ENCODE results near the gene NME9.

NME9 gene

GRCh38 chr3:138362538-138362937 lies 32.9 kb upstream of the NME9 start:
- no peak for DNase-seq (ENCODE audit: low read depth)
- no peak overlapping the region for H3K4me3 ChIP-seq (ENCODE audit: low read length)
- no peak for TF ChIP-seq CTCF (conservative IDR thresholded peaks at IDR 0.05; ENCODE audit: low read length)

GRCh38 chr3:138361561-138361971 lies 31.9 kb upstream of the NME9 start:
- no peak for TF ChIP-seq CTCF (conservative IDR thresholded peaks at IDR 0.05; ENCODE audit: low read length)
- no peak overlapping the region for H3K4me3 ChIP-seq (ENCODE audit: low read length)
- no peak for DNase-seq (ENCODE audit: low read depth)

GRCh38 chr3:138360869-138361525 lies 31.3 kb upstream of the NME9 start:
- TF ChIP-seq CTCF (conservative IDR thresholded peaks at IDR 0.05; ENCODE audit: low read length), result no peak
- H3K4me3 ChIP-seq (ENCODE audit: low read length), result no peak overlapping the region
- no peak for DNase-seq (ENCODE audit: low read depth)

GRCh38 chr3:138359919-138360868 lies 30.5 kb upstream of the NME9 start:
- no peak overlapping the region for H3K4me3 ChIP-seq (ENCODE audit: low read length)
- TF ChIP-seq CTCF (conservative IDR thresholded peaks at IDR 0.05; ENCODE audit: low read length), result no peak
- DNase-seq (ENCODE audit: low read depth), result no peak

- no peak overlapping the region for H3K4me3 ChIP-seq (ENCODE audit: low read length)
- DNase-seq (ENCODE audit: low read depth), result no peak
- no peak for TF ChIP-seq CTCF (conservative IDR thresholded peaks at IDR 0.05; ENCODE audit: low read length)
These were observed 29.7 kb upstream of the NME9 start for GRCh38 chr3:138359148-138359918.

GRCh38 chr3:138356730-138357405 lies 27.2 kb upstream of the NME9 start:
- no peak overlapping the region for H3K4me3 ChIP-seq (ENCODE audit: low read length)
- no peak for DNase-seq (ENCODE audit: low read depth)
- no peak for TF ChIP-seq CTCF (conservative IDR thresholded peaks at IDR 0.05; ENCODE audit: low read length)
